Measurements from ENCODE around the gene KCNK2. TPM values are rescaled to one million over a fixed set of nuclear protein-coding genes. Genes with fewer than 3 reads are reported as not detected.

Gene KCNK2, protein sequence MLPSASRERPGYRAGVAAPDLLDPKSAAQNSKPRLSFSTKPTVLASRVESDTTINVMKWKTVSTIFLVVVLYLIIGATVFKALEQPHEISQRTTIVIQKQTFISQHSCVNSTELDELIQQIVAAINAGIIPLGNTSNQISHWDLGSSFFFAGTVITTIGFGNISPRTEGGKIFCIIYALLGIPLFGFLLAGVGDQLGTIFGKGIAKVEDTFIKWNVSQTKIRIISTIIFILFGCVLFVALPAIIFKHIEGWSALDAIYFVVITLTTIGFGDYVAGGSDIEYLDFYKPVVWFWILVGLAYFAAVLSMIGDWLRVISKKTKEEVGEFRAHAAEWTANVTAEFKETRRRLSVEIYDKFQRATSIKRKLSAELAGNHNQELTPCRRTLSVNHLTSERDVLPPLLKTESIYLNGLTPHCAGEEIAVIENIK
- total RNA-seq, result under 1 TPM in 1 of 2 donors, not detected in 1; 0.12 TPM

DNA sequence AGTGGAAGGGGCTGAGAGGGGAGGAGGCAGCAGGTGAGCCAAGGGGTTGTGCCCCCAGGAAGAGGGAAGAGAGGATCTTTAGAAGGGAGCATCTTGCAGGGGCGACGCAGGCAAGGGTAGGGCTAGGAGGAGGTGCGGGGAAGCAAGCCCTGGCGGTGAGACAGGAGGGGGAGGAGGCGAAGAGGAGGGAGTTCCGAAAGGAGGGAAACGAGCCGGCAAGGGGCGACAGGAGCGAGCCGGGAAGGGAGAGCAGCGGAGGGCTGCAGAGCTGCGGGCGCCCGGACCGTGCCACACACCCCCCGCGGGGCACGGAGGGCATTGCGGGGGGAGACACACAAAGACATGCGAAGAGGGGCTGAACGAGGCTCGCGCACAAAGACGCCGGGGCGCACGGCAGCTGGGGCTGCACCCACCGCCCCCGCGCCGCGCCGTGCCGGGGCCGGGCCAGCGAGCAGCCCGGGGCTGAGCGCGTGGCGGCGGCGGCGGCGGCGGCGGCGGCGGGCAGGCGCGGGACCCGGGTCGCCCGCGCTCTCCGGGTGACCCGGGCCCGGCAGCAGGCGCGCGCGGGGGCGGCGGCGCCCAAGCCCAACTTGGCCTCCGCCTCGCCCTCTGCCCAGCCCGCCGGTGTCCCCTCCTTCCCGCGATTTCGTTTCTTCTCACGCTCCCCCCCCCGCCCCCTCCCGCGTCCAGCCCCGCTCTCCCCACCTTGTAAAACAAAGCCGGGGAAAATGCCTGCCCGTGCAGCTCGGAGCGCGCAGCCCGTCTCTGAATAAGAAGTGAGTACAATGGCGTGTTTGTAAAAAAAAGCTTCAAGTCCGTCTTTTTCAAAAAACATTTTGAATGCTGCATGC lies at the start of gene KCNK2:
TSS of gene KCNK2 (plus strand) at position 206 of the 851 bp plus-strand sequence. CDS start 649 bp downstream, outside the sequence.
- peaks cover 7 to 13% of the 10 kb centered on the region in 2 donors for H3K27me3 ChIP-seq
- H3K4me1 ChIP-seq, result peaks cover 0 to 8% of the 10 kb centered on the region in 2 donors
- TF ChIP-seq, protein P1, sequence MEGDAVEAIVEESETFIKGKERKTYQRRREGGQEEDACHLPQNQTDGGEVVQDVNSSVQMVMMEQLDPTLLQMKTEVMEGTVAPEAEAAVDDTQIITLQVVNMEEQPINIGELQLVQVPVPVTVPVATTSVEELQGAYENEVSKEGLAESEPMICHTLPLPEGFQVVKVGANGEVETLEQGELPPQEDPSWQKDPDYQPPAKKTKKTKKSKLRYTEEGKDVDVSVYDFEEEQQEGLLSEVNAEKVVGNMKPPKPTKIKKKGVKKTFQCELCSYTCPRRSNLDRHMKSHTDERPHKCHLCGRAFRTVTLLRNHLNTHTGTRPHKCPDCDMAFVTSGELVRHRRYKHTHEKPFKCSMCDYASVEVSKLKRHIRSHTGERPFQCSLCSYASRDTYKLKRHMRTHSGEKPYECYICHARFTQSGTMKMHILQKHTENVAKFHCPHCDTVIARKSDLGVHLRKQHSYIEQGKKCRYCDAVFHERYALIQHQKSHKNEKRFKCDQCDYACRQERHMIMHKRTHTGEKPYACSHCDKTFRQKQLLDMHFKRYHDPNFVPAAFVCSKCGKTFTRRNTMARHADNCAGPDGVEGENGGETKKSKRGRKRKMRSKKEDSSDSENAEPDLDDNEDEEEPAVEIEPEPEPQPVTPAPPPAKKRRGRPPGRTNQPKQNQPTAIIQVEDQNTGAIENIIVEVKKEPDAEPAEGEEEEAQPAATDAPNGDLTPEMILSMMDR (IDR thresholded peaks at IDR 0.05), result no peak
- H3K9me3 ChIP-seq, result no peaks in the 10 kb centered on the region
- peak within 1 kb of the TSS in 1 of 2 donors; percentile 35 for H3K4me3 ChIP-seq
- no peak within 1 kb of the TSS for H3K27ac ChIP-seq
- DNase-seq (ENCODE audit: low spot score), result no peak
- no peaks in the 10 kb centered on the region for H3K36me3 ChIP-seq

DNA sequence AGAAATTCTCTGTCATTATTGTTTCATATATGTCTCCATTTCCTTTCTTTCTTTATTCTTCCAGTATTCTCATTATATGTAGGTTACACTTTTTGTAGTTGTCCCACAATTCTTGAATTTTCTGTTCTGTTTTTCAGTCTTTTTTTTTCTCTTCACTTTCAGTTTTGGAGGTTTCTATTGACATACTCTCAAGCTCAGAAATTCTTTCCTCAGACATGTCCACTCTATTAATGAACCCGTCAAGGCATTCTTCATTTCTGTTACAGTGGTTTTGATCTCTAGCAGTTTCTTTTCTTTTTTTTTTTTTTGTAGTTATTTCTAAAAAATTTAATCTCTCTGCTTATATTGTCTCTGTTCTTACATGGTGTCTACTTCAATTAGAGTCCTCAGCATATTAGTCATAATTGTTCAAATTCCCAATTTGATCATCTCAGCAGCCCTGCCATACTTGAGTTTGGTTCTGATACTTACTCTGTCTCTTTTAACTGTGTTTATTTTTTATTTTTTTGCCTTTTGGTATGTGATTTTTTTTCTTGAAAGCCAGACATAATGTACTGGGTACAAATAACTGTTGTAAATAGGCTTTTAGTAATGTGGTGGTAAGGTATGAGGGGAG lies 49.5 kb upstream of the KCNK2 start:
- DNase-seq (ENCODE audit: low spot score), result no peak
- H3K27ac ChIP-seq, result no peak overlapping the region
- no peaks in the 10 kb centered on the region for H3K9me3 ChIP-seq
- no peaks in the 10 kb centered on the region for H3K4me1 ChIP-seq
- TF ChIP-seq, protein P1 (IDR thresholded peaks at IDR 0.05), result no peak
- H3K27me3 ChIP-seq, result no peaks in the 10 kb centered on the region
- H3K4me3 ChIP-seq, result no peak overlapping the region
- H3K36me3 ChIP-seq, result no peaks in the 10 kb centered on the region

DNA sequence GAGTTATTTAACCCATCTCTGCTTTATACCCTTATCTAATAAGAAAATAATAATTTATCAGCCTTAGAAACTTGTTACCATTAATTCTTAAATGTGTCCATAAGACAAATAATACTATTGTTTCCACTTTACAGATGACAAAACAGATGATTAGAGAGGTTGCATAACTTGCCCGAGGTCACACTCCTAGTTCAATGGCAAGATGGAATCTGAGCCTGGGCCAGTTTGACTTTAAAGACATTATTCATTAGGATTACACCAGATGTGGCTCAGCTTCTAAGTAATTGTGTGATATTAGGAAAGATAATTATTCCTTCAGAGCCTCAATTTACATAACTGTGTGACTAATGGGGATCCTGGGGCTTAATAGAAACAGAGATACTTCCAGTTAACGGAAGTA lies 42.3 kb upstream of the KCNK2 start:
- Histone ChIP-seq H3K27ac (no peak overlapping the region), H3K4me1 (no peaks in the 10 kb centered on the region), H3K36me3 (no peaks in the 10 kb centered on the region), H3K9me3 (no peaks in the 10 kb centered on the region), H3K27me3 (no peaks in the 10 kb centered on the region), H3K4me3 (no peak overlapping the region)
- TF ChIP-seq, protein P1 (IDR thresholded peaks at IDR 0.05), result no peak
- DNase-seq (ENCODE audit: low spot score), result no peak

DNA sequence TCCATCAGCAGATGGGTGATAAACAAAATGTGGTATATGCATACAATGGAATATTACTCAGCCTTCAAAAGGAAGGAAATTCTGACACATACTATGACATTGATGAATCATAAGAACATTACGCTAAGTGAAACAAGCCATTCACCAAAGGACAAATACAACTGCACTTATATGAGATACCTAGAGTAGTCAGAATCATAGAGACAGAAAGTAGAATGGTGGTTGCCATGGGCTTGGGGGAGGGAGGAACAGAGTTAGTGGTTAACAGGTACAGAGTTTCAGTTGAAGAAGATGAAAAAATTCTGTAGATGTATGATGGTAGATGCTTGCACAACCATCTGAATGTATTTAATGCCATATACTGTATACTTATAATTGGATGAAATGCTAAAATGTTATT lies 39.1 kb upstream of the KCNK2 start:
- no peak for DNase-seq (ENCODE audit: low spot score)
- H3K27ac ChIP-seq, result no peak overlapping the region
- H3K4me3 ChIP-seq, result no peak overlapping the region
- H3K36me3 ChIP-seq, result no peaks in the 10 kb centered on the region
- no peaks in the 10 kb centered on the region for H3K4me1 ChIP-seq
- TF ChIP-seq, protein P1 (IDR thresholded peaks at IDR 0.05), result no peak
- no peaks in the 10 kb centered on the region for H3K27me3 ChIP-seq
- no peaks in the 10 kb centered on the region for H3K9me3 ChIP-seq

DNA sequence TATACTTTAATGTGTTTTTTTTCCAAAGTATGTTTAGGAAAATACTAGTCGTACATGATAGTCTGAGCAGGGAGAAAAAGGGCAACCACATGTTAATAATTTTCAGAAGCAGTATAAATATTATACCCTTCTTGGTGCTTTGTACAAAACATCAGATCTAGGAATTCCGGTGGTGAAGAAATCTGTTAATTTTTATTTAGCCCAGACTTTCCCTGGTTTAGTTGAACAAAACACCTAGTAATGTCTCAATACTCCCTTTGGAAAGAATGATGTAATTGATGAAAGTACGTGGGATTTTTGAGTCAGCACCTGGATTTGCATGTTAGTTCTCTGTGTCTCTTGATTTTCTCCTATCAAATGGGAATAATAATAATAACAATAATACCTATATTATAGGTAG lies 38.4 kb upstream of the KCNK2 start:
- H3K36me3 ChIP-seq, result no peaks in the 10 kb centered on the region
- H3K27me3 ChIP-seq, result no peaks in the 10 kb centered on the region
- DNase-seq (ENCODE audit: low spot score), result no peak
- H3K4me3 ChIP-seq, result no peak overlapping the region
- TF ChIP-seq, protein P1 (IDR thresholded peaks at IDR 0.05), result no peak
- H3K4me1 ChIP-seq, result no peaks in the 10 kb centered on the region
- H3K9me3 ChIP-seq, result peaks cover 0 to 2% of the 10 kb centered on the region in 2 donors
- H3K27ac ChIP-seq, result no peak overlapping the region

Data from right atrium auricular region (tissue), 2 donors.